Stomach (tissue), 4 donors: ENCODE data around the gene PIMREG.

ENCODE experiments used
- CTCF ChIP-seq, 7 experiments: fragments of 450-650 bp in 4 of 7; fragments of 200-600 bp in 3 of 7; sonication (generic) in 3 of 7; IDR thresholded peaks; one replicate each; pipeline ENCODE4 v1.5.1; 2016 to 2019; ENCODE audit warnings: antibody characterized with exemption in 7 of 7, control low read depth in 2 of 7, mild to moderate bottlenecking in 1 of 7
- EP300 ChIP-seq: sonication (generic); formaldehyde crosslinking; IDR thresholded peaks from one replicate; pipeline ENCODE4 v1.6.1; 2017; ENCODE audit warnings: antibody characterized with exemption
- POLR2A ChIP-seq, 4 donors: fragments of 450-650 bp; IDR thresholded peaks; one replicate each; pipeline ENCODE4 v1.6.1; 2016; ENCODE audit warnings: antibody characterized with exemption in 4 of 4, control low read depth in 2 of 4, mild to moderate bottlenecking in 1 of 4, moderate library complexity in 1 of 4

GRCh38 chr17:6448473-6448872 is 4.2 kb downstream of the PIMREG start:
- TF ChIP-seq CTCF (IDR thresholded peaks at IDR 0.05), result no peak
- TF ChIP-seq POLR2A (IDR thresholded peaks at IDR 0.05), result no peak
- no peak for TF ChIP-seq EP300
